Stimulated activated memory B cell treated with anti-CD40 and anti-IgM and Interleukin-4, amounts not matched to agents 10 μg/mL and 1 μg/mL and 100 μg/mL, for 72 hours (primary cell): ENCODE results near the gene KCNJ10.
"Not testable (repeated sequence)": the region's sequence is repeated elsewhere in the genome, so short reads cannot be mapped to it uniquely, and the experiment has no call there.

ENCODE experiments used
- ATAC-seq: fragments of 150-1000 bp; cut with Tn5 transposase; 2 replicates; pipeline ENCODE4 v1.10.0; 2021
- H3K27ac Mint-ChIP-seq: one replicate; pipeline ENCODE4 v1.8.0; 2022; ENCODE audit warnings: mild to moderate bottlenecking, mixed read lengths
- H3K27me3 Mint-ChIP-seq: one replicate; pipeline ENCODE4 v1.8.0; 2022; ENCODE audit warnings: mixed read lengths
- H3K36me3 Mint-ChIP-seq: one replicate; pipeline ENCODE4 v1.8.0; 2022; ENCODE audit warnings: mixed read lengths
- H3K4me1 Mint-ChIP-seq: one replicate; pipeline ENCODE4 v1.8.0; 2022; ENCODE audit warnings: mixed read lengths
- H3K4me3 Mint-ChIP-seq: one replicate; pipeline ENCODE4 v1.8.0; 2022; ENCODE audit warnings: mild to moderate bottlenecking, moderate library complexity, mixed read lengths
- H3K9me3 Mint-ChIP-seq: one replicate; pipeline ENCODE4 v1.8.0; 2022; ENCODE audit warnings: mixed read lengths

Gene KCNJ10

GRCh38 chr1:160061369-160062229 lies 8.4 kb downstream of the KCNJ10 start:
- no peaks in the 10 kb centered on the region for H3K9me3 Mint-ChIP-seq
- H3K4me1 Mint-ChIP-seq, result no peaks in the 10 kb centered on the region
- H3K27ac Mint-ChIP-seq, result no peak overlapping the region
- ATAC-seq, result no peak
- H3K27me3 Mint-ChIP-seq, result peaks cover 36% of the 10 kb centered on the region
- no peak overlapping the region for H3K4me3 Mint-ChIP-seq
- H3K36me3 Mint-ChIP-seq, result no peaks in the 10 kb centered on the region

- H3K36me3 Mint-ChIP-seq, result no peaks in the 10 kb centered on the region
- no peaks in the 10 kb centered on the region for H3K4me1 Mint-ChIP-seq
- no peaks in the 10 kb centered on the region for H3K9me3 Mint-ChIP-seq
- ATAC-seq, result no peak
- no peak overlapping the region for H3K4me3 Mint-ChIP-seq
- peaks cover 67% of the 10 kb centered on the region for H3K27me3 Mint-ChIP-seq
- no peak overlapping the region for H3K27ac Mint-ChIP-seq
These were observed 11.9 kb downstream of the KCNJ10 start for GRCh38 chr1:160058087-160058486.

GRCh38 chr1:160056648-160057169 lies 13.3 kb downstream of the KCNJ10 start:
- no peak overlapping the region for H3K27ac Mint-ChIP-seq
- no peak for ATAC-seq
- H3K4me3 Mint-ChIP-seq, result no peak overlapping the region
- no peaks in the 10 kb centered on the region for H3K9me3 Mint-ChIP-seq
- H3K27me3 Mint-ChIP-seq, result peaks cover 73% of the 10 kb centered on the region
- no peaks in the 10 kb centered on the region for H3K36me3 Mint-ChIP-seq
- no peaks in the 10 kb centered on the region for H3K4me1 Mint-ChIP-seq

- no peak overlapping the region for H3K27ac Mint-ChIP-seq
- no peak for ATAC-seq
- H3K4me3 Mint-ChIP-seq, result no peak overlapping the region
- H3K27me3 Mint-ChIP-seq, result peaks cover 58% of the 10 kb centered on the region
- H3K36me3 Mint-ChIP-seq, result no peaks in the 10 kb centered on the region
- no peaks in the 10 kb centered on the region for H3K4me1 Mint-ChIP-seq
- H3K9me3 Mint-ChIP-seq, result no peaks in the 10 kb centered on the region
These were observed 16.2 kb downstream of the KCNJ10 start for GRCh38 chr1:160053548-160054365.

- Mint-ChIP-seq H3K36me3 (no peaks in the 10 kb centered on the region), H3K4me3 (no peak overlapping the region), H3K4me1 (no peaks in the 10 kb centered on the region), H3K27ac (no peak overlapping the region), H3K9me3 (no peaks in the 10 kb centered on the region), H3K27me3 (peaks cover 51% of the 10 kb centered on the region)
- ATAC-seq, result no peak
These were observed 17.0 kb downstream of the KCNJ10 start for GRCh38 chr1:160052936-160053335.

GRCh38 chr1:160050619-160051018 lies 19.3 kb downstream of the KCNJ10 start:
- peaks cover 31% of the 10 kb centered on the region for H3K27me3 Mint-ChIP-seq
- H3K4me3 Mint-ChIP-seq, result no peak overlapping the region
- no peak for ATAC-seq
- H3K27ac Mint-ChIP-seq, result no peak overlapping the region
- no peaks in the 10 kb centered on the region for H3K36me3 Mint-ChIP-seq
- no peaks in the 10 kb centered on the region for H3K9me3 Mint-ChIP-seq
- peaks cover 15% of the 10 kb centered on the region for H3K4me1 Mint-ChIP-seq

GRCh38 chr1:160050182-160050581 lies 19.8 kb downstream of the KCNJ10 start:
- H3K27ac Mint-ChIP-seq, H3K4me3 Mint-ChIP-seq, H3K9me3 Mint-ChIP-seq, H3K36me3 Mint-ChIP-seq, ATAC-seq: not testable (repeated sequence)
- Mint-ChIP-seq H3K27me3 (peaks cover 26% of the 10 kb centered on the region), H3K4me1 (peaks cover 15% of the 10 kb centered on the region)

- Mint-ChIP-seq H3K4me1 (peaks cover 15% of the 10 kb centered on the region), H3K4me3 (no peak overlapping the region), H3K27ac (no peak overlapping the region), H3K27me3 (peaks cover 15% of the 10 kb centered on the region), H3K9me3 (no peaks in the 10 kb centered on the region), H3K36me3 (no peaks in the 10 kb centered on the region)
- ATAC-seq, result no peak
These were observed 20.9 kb downstream of the KCNJ10 start for GRCh38 chr1:160049101-160049500.

GRCh38 chr1:160048335-160048734 lies 21.6 kb downstream of the KCNJ10 start:
- no peak overlapping the region for H3K4me3 Mint-ChIP-seq
- no peaks in the 10 kb centered on the region for H3K9me3 Mint-ChIP-seq
- H3K27ac Mint-ChIP-seq, result no peak overlapping the region
- peaks cover 15% of the 10 kb centered on the region for H3K4me1 Mint-ChIP-seq
- H3K27me3 Mint-ChIP-seq, result peaks cover 10% of the 10 kb centered on the region
- no peaks in the 10 kb centered on the region for H3K36me3 Mint-ChIP-seq
- no peak for ATAC-seq

GRCh38 chr1:160047111-160047991 lies 22.6 kb downstream of the KCNJ10 start:
- peak; percentile 68 for ATAC-seq
- H3K9me3 Mint-ChIP-seq, result no peaks in the 10 kb centered on the region
- H3K36me3 Mint-ChIP-seq, result no peaks in the 10 kb centered on the region
- H3K27ac Mint-ChIP-seq, result peak overlapping the region; percentile 51
- peaks cover 15% of the 10 kb centered on the region for H3K4me1 Mint-ChIP-seq
- H3K4me3 Mint-ChIP-seq, result peak overlapping the region; percentile 75
- peaks cover 10% of the 10 kb centered on the region for H3K27me3 Mint-ChIP-seq

- peaks cover 15% of the 10 kb centered on the region for H3K4me1 Mint-ChIP-seq
These were observed 23.4 kb downstream of the KCNJ10 start for GRCh38 chr1:160046494-160047110.

GRCh38 chr1:160045653-160046052 lies 24.3 kb downstream of the KCNJ10 start:
- ATAC-seq, result no peak
- Mint-ChIP-seq H3K36me3 (no peaks in the 10 kb centered on the region), H3K4me3 (no peak overlapping the region), H3K27me3 (no peaks in the 10 kb centered on the region), H3K4me1 (peaks cover 15% of the 10 kb centered on the region), H3K9me3 (no peaks in the 10 kb centered on the region), H3K27ac (no peak overlapping the region)

More at GRCh38 chr1:160046494-160047110, 23.4 kb downstream of the KCNJ10 start:
- H3K9me3 Mint-ChIP-seq, result no peaks in the 10 kb centered on the region
- peak overlapping the region; percentile 75 for H3K4me3 Mint-ChIP-seq
- H3K27ac Mint-ChIP-seq, result peak overlapping the region; percentile 51
- no peaks in the 10 kb centered on the region for H3K36me3 Mint-ChIP-seq
- ATAC-seq, result peak; percentile 83
- H3K27me3 Mint-ChIP-seq, result peaks cover 2% of the 10 kb centered on the region

GRCh38 chr1:160043543-160043942 lies 26.4 kb downstream of the KCNJ10 start:
- Mint-ChIP-seq H3K4me3 (no peak overlapping the region), H3K9me3 (no peaks in the 10 kb centered on the region), H3K27me3 (no peaks in the 10 kb centered on the region), H3K4me1 (peaks cover 15% of the 10 kb centered on the region), H3K27ac (no peak overlapping the region), H3K36me3 (no peaks in the 10 kb centered on the region)
- ATAC-seq, result no peak

- ATAC-seq, result no peak
- H3K9me3 Mint-ChIP-seq, result no peaks in the 10 kb centered on the region
- no peaks in the 10 kb centered on the region for H3K4me1 Mint-ChIP-seq
- no peak overlapping the region for H3K27ac Mint-ChIP-seq
- no peaks in the 10 kb centered on the region for H3K27me3 Mint-ChIP-seq
- no peaks in the 10 kb centered on the region for H3K36me3 Mint-ChIP-seq
- no peak overlapping the region for H3K4me3 Mint-ChIP-seq
These were observed 29.5 kb downstream of the KCNJ10 start for GRCh38 chr1:160040476-160040875.
